Activated CD4-positive, CD25-positive, alpha-beta regulatory T cell treated with anti-CD3 and anti-CD28 coated beads, Interleukin-2, amount 50 U/mL, for 72 hours (primary cell): ENCODE results near the gene SIDT2.
A peak's percentile ranks its signal among the peaks of the same experiment; 100 is the strongest.

Experiments used
- DNase-seq: peaks from one replicate; pipeline ENCODE4 v3.0.0; 2021

Gene SIDT2

DNA sequence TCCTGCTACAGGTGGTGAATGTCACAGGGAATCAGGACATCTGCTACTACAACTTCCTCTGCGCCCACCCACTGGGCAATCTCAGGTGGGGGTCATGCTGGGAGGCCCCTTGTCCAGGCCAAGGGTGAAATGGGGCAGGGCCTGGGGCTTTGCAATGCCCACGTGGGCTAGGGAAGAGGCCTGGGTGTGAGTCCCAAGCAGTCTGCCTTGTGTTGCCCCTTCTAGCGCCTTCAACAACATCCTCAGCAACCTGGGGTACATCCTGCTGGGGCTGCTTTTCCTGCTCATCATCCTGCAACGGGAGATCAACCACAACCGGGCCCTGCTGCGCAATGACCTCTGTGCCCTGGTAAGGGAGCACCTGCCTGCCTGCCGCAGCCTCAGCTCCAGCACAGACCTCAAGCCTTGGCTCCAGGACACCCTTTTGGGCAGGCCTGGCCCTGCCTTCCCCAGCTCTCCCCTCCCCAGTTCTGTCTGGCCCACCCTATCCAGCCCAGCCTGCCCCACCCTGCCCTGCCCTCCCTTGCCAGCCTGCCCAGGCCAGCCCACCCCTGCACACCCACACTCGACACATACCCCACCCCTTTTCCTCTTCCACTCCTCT is 11.5 kb downstream of the SIDT2 start:
- DNase-seq, result peak; percentile 17

- no peak for DNase-seq
Observed at GRCh38 chr11:117191680-117192400, 13.3 kb downstream of the SIDT2 start.

- DNase-seq, result no peak
Observed at GRCh38 chr11:117192401-117192875, 13.9 kb downstream of the SIDT2 start.

- no peak for DNase-seq
Observed at GRCh38 chr11:117193130-117194020, 14.8 kb downstream of the SIDT2 start.

GRCh38 chr11:117194267-117194666 is 15.7 kb downstream of the SIDT2 start:
- no peak for DNase-seq

DNA sequence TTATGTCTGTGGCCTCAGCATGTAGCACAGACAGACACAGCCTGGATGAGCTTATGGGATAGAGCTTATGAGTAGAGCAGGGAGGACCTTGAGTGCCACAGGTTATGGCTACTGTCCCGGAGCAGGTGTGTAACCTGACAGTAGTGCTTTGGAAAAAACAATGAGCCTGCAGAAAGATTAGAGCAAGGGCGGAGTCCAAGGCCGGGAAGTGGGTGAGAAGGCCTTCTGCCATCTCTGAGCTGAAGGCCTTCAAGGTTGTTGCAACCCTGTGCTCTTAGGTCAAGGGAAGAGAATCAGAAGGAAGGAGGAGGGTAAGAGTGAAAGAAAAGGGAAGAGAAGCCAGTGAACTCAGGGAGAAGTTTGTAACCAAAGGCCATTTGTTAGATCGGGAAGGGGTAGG is 16.7 kb downstream of the SIDT2 start:
- DNase-seq, result no peak

GRCh38 chr11:117195761-117196160 is 17.2 kb downstream of the SIDT2 start:
- DNase-seq, result no peak

GRCh38 chr11:117197006-117197405 is 18.5 kb downstream of the SIDT2 start:
- no peak for DNase-seq

DNA sequence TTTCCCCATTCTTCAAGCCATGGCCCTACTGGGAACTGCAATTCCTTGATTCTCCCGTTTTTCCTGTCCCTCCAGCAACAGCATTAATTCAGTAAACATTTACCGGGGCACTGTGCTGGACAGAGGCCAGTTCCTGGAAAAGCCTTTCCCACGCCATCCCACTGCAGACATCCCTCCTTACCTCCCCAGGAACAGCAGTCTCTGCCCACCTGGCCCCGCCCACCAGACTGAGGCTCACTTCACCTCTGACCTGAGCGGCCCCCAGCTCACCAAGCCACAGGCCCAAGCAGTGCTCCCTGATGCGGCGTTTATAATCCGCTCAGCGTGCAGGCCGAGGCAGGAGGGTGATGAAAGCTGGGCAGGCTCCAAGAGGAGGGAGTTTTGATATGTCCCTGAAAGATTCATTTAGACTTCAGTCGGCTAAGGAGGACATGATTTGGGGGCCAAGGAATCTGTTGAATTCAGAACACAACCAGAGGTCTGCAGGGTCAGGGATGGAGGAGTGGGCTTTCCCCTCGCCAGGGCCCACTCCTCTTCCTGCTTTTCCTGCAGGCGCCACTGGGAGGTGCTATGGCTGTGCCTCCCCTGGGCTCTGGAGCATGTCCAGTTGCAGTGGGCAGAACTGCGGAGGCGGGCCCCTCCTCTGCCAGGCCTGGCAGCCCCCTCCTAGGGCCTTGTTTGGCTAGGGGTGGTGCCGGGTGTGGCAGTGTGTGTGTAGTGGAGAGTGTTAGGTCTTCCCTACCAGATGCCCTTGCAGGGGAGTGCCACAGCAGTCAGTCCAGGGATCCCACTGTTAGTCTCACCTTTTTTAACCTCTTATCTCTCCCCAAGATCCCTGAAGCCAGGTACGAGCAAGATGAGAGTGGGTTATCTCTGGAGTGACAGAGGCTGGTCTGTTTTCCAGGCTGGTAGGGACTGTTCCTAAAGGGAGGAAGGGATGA is 19.2 kb downstream of the SIDT2 start:
- DNase-seq, result no peak

- DNase-seq, result no peak
Observed at GRCh38 chr11:117198613-117199012, 20.1 kb downstream of the SIDT2 start.

- DNase-seq, result no peak
Observed at GRCh38 chr11:117199053-117199915, 20.7 kb downstream of the SIDT2 start, which contains the start of gene TAGLN. TAGLN (plus strand) TSS chr11:117199370; CDS start chr11:117203014, 3,644 bp downstream.

DNA sequence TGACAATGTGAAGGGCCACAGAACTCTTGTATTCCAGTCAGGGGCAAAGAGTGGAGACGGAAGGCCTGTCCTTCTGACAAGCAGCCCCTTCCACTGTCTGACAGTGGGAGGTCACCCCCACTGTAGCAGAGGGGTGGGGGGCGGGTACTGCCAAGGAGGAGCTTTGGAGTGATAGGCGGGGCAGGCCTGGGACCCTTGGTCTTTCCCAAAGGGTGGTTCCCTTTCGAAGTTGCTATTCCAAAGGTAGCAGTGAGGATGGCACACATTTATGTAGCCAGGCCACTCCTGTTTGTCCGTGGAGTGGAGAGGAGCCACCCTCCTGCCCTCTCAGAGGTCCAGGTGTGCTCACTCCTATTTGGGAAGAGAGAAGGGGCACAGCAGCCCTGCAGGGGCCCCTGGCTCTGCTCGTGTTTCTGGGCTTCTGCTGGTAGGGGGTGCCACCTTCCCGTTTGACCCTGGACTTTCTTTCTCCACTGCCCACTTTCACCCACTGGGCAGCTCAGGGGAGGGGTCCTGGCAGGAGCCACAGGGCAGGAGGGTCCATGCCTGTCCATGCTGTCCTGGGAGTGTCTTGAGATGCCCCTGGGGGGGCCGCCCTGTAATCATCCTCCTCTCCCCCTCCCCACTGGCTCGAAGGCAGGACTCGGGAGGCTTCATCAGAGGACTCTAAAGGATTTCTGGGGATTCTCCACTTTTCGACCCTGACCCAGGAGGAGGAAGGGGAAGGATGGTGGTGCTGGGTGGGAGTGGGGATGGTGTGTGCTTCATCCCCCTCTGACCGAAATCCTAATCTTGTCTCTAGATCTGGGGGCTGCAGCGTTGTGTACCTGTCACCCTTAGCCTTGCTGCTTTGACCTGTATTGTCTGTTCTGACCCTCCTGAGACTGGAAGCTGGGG is 21.6 kb downstream of the SIDT2 start:
- DNase-seq, result no peak

DNA sequence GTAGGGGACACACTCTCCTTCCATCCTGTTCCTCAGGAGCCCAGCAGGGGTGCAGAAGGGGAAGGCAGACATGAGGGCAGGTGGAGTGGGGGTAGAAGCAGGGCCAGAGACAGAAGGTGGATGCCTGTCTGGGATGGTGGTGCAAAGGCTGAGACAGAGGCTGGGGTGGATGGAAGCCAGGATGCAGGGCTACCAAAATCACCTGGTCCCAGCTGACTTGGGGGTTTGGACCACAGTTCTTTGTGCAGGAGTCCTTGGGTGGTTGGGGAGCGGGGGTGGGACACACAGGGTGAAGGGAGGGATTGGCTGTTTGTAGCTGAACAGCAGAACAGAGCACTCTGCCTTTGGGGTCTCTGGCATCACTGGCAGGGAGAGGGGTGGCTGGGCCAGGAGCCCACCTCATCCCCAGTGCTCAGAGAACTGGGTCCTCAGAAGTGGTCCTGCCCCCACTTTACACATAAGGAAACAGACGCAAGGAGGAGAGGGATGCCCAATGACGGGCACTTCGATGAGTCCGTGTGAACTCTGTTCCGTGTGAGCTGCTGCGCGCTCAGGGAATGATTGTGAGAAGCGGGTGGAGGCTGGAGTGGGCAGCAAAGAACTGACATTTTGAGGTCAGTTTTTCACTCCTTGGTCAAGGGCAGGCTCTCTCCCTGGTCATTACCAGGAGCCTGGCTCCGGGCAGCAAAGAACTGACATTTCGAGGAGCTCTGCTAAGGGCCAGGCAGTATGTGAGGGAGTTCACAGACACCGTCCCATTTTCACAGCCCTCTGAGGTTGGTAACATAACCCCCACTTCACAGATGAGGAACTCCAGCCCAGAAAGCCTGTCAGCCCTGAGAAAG is 22.5 kb downstream of the SIDT2 start:
- DNase-seq, result no peak

DNA sequence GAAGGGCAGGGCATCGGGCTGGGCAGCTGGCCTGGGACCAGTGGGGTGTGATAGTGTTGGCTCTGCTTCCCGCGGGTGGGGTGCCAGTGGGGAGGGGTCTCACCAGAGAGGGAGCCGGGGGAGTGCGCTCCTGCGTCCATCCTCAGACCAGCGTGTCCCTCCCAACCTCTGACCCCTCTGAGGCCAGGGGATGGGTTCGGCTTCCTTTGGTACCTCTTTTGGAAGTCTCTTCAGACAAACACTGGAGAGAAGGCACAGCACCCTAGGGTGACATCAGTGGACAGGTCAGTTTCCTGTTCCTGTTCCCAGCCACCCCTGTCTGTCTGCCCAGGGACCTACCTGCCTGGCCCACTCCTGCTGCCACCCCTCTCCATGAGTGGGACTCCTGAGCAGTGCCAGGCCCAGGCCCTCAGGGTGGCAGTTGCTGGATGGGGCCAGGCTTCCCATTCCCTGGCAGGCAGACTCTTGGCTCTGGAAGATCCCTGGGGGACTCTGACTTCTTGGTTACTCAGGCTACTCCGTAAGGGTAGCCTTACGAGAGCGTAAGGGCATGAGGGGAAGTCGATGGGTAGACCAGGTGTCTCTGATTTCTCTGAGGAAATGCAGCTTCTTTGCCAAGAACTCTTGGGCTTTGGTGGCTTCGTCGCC is 23.2 kb downstream of the SIDT2 start:
- DNase-seq, result no peak

DNA sequence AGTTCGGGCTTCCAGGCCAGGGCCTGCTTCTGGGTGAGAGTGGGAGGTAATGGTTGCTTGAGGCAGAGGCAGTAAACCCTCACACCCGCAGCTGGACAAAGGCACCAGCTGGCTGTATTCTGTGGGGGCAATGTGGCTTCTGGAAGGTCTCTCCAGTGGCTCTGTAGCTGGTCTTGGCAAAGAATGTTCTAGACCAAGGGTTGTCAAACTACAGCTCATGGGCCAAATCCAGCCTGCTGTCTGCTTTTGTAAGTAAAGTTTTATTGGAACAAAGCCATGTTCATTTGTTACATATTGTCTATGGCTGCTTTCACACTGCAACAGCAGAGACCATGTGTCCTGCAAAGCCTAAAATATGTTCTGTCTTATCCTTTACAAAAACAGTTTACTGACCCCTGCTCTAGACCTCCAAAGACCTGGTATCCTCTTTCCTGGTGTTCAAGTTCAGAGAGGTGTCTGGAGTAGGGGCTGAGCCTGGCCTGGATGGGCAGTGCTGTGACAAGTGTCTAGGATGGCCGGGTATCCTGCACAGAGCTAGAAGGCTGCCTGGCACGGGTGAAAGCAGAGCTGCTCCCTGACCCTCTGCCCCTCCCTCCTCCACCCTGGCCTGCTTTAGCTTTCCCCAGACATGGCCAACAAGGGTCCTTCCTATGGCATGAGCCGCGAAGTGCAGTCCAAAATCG is 24.0 kb downstream of the SIDT2 start:
- no peak for DNase-seq

DNA sequence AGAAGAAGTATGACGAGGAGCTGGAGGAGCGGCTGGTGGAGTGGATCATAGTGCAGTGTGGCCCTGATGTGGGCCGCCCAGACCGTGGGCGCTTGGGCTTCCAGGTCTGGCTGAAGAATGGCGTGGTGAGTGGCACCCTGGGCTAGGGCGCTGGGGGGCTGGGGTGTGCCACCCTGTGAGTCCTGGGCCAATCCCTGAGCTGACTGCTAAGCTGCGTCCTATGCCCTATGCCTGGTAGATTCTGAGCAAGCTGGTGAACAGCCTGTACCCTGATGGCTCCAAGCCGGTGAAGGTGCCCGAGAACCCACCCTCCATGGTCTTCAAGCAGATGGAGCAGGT is 24.5 kb downstream of the SIDT2 start:
- DNase-seq, result no peak

DNA sequence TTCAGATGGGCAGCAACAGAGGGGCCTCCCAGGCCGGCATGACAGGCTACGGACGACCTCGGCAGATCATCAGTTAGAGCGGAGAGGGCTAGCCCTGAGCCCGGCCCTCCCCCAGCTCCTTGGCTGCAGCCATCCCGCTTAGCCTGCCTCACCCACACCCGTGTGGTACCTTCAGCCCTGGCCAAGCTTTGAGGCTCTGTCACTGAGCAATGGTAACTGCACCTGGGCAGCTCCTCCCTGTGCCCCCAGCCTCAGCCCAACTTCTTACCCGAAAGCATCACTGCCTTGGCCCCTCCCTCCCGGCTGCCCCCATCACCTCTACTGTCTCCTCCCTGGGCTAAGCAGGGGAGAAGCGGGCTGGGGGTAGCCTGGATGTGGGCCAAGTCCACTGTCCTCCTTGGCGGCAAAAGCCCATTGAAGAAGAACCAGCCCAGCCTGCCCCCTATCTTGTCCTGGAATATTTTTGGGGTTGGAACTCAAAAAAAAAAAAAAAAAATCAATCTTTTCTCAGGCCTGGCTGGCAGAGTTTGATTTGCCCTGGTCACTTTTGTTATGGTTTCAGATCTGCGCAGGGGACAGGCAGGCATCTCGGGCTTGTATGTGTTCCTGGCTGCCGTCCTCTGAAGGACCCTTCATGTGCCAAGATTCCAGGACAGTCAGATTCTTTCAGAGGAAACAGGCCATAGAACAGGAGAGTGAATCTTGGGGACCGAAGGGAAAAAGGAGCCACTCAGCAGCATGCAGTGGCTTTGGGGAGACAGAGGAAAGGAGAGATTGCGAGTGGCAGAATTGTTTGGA is 25.9 kb downstream of the SIDT2 start:
- DNase-seq, result no peak
